G401 (cell line): Measurements from ENCODE around the gene TBXA2R. TPM values are rescaled to one million over a fixed set of nuclear protein-coding genes. Genes with fewer than 3 reads are reported as not detected.
"Not testable (repeated sequence)": the region's sequence is repeated elsewhere in the genome, so short reads cannot be mapped to it uniquely, and the experiment has no call there.

Source experiments
- DNase-seq: peaks from one replicate; pipeline ENCODE4 v3.0.0-alpha.2; 2015; ENCODE audit warnings: low spot score
- in situ Hi-C: cut with HindIII; loops from 2 replicates; pipeline ENCODE4 v1.10.0; 2016; ENCODE audit warnings: low sequenced_read_pairs, mixed read lengths
- total RNA-seq: library from RNA; depleted of rRNA; stranded (reverse); fragments of >200 nt; shearing (Covaris generic); gene quantifications from 2 replicates; pipeline ENCODE4 v1.2.3, GENCODE V29; 2014

Gene TBXA2R
- total RNA-seq, 1 experiment from 2014 or later = 9.7 TPM

DNA sequence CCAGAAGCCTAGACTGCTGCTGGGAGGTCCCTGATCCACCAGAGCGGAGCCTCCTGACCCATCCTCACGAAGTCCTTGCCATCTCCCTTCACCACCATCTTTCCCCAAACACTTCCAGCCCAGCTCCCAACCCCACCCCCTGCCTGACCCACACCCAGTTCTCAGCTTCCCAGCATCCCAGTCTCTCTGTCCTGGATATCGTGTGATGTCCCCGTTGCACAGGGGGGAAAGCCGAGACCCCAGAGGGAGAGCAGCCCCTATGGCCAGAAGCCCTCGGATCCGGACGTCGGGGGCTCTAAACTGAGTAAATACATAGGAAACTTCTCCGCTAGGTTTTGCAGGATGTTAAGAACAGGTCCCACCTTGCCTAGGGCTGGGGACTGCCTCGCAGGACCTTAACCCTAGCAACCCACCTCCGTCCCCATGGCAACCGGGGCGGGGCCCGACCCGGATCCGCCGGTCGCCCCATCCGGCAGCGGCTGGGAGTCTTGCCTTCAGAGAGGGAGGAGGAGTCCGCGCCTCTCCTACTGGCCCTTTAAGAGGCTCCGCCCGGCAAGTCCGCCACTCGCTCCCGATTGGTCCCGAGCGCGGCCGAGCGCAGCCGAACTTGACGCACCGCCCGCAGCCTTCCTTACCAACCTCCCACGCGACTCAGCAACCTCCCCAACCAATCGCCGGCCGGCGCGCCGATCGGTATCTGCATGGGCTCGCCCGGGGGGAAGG, 34.4 kb downstream of the TBXA2R start:
- peak; percentile 98 for DNase-seq
- in situ Hi-C loops = no loop called here

DNA sequence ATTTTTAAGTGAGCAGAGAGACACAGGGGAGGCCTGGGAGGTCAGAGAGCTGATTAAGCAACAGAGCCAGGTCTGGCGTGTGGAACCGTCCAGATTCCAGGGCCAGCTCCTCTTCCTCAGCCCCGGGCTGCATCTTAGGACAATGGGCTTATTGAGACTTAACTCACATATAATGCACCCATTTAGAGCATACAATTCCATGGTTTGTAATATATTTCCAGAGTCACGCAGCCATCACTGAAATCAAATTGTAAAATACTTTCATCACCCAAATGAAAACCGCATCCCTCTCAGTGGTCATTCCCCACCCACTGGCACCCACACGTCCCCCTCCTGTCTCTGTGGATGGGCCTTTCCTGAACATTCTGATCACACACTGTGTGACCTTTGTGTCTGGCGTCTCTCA, 36.1 kb downstream of the TBXA2R start:
- in situ Hi-C loops = no loop called here
- DNase-seq = no peak

DNA sequence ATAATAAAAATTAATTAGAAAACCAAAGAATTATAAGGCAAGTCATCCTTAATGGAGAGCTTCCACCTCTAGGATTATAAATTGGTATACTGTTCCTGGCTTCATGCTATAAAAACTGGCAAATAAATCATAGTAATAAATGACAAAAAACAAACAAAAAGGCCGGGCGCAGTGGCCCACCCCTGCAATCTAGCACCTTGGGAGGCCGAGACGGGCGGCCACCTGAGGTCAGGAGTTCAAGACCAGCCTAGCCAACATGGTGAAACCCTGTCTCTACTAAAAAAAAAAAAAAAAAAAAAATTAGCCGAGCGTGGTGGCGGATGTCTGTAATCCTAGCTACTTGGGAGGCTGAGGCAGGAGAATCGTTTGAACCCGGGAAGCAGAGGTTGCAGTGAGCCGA, 36.6 kb downstream of the TBXA2R start:
- in situ Hi-C loops, DNase-seq: not testable (repeated sequence)

DNA sequence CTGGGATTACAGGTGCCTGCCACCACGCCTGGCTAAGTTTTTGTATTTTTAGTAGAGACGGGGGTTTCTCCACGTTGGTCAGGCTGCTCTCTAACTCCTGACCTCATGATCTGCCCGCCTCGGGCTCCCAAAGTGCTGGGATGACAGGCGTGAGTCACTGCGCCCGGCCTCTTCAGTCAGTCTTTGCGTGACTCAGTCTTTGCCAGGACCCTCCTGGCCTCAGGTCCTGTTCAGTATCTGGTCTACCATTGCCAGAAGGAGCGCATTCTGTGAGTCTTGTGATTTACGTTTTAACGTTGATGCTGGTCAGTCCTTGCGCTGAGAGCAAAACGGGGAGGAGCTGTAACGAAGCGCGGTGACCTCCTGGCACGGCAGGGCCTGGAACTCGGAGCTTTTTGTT, 41.5 kb downstream of the TBXA2R start:
- no peak for DNase-seq
- in situ Hi-C loops = no loop called here

DNA sequence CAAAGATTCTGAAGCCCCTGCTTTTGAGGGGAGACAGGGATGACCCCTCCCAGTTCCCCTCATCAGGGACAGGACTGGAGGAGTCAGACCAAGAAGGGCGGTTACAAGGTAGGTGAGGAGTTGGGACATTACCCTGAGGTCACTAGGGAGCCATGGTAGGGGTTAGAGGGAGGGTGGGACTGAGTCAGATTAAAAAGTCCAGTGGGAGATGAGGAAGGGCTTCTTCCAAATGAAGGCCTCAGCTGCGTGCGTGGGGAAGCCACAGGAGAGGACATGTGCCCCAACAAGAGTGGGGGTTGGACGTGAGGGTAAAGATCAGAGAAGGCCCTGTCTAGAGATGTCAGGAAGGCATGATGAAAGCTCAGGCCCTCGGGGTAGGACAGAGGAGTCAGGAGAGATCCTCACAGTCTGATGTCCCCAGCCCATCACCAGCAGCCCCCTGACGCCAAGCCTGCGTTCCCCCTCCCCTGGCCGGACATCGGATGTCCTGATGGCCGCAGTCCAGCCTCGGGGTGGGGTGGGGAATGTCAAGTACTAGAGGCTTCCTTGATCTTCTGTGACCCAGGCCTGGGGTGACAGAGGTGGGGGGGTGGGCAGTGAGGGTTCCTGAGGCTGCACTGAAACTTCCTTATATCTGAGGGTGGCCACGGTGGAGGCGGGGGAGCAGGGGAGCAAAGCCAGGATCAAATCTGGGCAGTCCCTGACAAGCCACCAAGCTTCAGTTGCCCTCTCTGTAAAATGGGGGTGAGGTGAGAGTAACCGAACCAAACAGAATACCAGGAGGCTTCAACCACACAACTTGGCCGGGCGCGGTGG, 42.8 kb downstream of the TBXA2R start:
- no peak for DNase-seq
- in situ Hi-C loops = no loop called here

DNA sequence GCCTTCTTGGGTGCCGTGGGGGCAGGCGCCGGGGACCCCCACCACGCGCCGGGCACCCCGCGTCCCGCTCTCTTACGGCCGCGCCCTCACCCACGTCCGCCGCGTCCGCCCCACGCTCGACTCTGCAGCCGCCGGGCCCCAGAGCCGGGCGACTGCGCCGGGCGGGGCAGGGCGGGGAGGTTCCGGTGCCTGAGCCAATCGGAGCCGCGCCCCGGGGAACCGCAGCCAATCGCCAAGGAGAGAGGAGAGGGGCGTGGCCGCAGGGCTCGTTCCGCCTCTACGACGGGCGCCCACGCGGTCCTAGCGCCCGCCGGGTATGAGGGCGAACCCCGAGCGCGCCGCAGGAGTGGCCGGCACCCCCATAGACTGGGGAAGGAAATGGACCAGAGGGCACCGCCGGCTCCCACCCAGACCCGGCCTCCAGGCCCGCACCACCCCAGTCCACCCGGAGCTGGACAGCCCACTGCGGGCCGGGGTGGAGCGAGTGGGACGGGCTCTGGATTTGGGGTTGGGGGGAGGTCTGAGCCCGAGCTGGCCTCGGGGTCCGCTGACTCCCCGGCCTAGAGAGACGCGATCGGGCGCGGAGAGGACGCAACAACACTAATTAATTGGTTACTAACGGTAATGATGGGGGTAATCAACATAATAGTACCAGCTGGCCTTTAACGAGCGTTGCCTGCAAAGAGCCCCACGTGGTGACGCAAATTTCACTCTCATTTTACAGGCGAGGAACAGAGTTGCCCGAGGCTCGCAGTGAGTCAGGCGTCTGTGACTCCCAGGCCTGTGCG, 49.0 kb downstream of the TBXA2R start, which contains the start of gene MFSD12:
Gene MFSD12, minus strand, starts transcription at position 126 of the 788 bp plus-strand sequence. CDS start 183 bp downstream, outside the sequence.
- DNase-seq = peak; percentile 92
- in situ Hi-C loops = no loop called here

DNA sequence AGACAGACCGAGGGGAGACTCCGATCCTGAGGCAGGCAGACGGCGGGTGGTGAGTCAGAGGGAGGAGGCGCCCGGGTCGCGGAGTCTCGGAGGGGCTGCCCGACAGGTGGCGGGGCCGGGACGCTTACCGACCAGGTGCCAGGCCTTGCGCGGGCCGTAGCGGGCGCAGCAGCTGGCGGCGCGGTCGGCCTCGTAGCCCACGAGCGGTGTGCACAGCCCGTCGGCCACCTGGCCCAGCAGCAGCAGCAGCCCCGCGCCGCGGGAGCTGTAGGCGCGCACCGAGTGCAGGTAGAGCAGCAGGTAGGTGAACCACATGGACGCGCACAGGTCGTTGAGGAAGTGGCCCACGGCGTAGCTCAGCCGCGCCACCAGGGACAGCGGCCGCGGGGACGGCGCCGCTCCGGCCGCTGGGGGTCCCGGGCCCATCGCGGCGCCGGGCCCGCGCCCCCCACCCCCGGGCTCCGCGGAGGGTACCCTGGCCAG, 49.7 kb downstream of the TBXA2R start:
- in situ Hi-C loops = no loop called here

DNA sequence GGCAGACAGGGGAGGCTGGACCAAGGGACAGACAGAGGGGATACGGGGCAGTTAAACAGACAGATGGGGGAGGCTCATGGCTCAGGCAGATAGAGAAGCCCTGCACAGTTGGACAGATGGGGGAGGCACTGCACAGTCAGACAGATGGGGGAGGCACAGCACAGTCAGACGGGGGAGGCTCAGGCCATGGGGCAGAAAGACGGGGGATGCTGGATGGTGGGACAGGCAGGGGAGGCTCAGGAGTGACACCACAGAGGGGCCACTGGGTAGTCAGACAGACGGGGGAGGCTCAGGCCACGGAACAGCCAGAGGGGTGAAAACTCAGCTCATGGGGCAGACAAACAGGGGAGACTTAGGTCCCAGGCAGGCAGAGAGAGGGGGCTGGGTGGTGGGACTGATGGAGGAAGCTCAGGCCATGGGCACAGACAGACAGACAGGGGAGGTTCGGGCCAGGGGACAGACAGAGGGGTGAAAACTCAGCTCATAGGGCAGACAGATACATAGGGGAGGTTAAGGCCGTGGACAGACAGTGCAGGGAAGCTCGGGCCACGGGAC, 50.2 kb downstream of the TBXA2R start:
- in situ Hi-C loops = no loop called here
- DNase-seq = no peak

More for the DNA sequence above, 49.7 kb downstream of the TBXA2R start:
- no peak for DNase-seq

DNA sequence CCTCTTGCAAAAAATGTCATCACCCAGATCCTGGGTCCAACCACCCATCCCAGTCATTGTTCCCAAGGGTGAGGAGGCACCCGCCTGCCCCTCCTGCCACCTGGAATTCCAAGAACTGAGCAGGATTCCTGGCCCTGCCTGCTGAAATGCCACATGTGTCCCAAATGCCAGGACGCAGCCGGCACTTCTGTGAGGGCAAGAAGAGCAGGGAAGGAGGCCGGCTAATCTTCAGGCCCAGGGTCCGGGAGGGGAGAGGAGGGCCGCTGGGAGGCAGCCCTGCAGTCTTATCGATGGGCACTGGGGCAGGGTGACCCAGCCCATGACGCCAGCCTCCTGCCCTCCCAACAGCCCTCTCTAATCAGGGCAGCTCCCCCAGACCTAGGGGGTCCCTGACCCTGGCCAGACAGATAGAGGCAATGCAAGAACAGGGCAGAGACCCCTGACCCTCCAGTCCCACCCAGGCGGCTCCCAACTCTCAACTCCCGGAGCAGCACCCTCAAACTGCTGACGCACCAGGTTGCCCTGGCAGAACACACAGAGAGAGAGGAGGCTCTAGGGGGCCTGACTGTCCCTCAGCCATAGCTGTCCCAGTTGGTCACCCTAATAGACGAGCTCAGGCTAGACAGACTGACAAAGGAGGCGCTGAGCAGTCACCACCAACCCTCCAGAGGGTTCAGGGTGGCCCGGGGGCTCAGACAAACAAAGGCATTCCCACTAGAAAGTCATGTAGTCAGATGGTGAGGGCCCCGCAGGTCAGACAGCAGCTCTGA, 50.8 kb downstream of the TBXA2R start:
- in situ Hi-C loops = no loop called here
- DNase-seq = no peak

DNA sequence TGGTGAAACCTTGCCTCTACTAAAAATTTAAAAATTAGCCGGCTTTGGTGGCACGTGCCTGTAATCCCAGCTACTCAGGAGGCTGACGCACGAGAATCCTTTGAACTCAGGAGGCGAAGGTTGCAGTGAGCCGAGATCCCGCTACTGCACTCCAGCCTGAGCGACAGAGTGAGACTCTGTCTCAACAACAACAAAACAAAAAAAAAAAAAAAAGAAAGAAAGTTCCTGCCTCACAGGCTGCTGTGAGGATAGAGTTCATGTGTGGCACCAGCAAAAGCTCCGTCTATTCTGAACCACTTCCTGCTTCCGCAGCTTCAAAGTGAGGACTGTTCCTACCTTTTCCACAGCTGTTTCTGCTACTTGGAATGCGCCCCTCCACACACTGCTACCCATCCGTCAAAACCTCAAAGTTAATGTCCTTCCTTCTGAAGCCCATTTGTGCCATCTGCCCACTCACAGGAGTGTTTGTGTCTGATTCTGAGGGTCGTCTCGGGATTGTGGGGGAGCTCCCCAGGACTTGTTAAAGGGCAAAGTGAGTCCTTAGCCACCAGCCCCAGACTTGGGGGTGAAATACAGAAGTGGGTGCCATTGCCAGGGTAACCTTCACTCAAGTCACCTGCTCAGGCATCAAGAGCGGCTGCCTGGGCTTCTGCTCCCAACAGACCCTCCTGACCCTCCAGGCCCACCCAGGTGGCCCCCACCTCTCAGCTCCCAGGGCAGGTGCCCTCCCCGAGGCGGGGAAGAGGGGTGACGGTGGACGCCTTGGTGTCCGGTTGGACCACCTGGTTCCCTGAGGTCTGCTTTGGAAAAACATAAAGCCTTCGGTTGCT, 52.2 kb downstream of the TBXA2R start:
- in situ Hi-C loops = no loop called here

DNA sequence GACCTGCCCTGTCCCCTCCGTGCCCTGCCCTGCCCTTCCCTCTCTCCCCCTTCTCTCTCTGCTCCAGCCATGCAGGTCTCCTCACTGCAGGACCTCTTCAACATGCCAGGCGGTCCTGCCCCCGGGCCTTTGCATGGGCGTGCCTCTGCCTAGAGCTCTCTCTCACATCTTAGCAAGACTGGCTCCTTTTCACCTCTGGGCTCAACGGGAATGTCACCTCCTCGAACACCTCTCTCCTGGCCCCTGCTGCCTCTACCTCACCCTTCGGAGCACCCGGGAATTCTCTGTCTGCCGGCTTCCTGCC, 54.9 kb downstream of the TBXA2R start:
- DNase-seq = no peak
- in situ Hi-C loops = no loop called here

More for the DNA sequence above, 52.2 kb downstream of the TBXA2R start:
- no peak for DNase-seq

DNA sequence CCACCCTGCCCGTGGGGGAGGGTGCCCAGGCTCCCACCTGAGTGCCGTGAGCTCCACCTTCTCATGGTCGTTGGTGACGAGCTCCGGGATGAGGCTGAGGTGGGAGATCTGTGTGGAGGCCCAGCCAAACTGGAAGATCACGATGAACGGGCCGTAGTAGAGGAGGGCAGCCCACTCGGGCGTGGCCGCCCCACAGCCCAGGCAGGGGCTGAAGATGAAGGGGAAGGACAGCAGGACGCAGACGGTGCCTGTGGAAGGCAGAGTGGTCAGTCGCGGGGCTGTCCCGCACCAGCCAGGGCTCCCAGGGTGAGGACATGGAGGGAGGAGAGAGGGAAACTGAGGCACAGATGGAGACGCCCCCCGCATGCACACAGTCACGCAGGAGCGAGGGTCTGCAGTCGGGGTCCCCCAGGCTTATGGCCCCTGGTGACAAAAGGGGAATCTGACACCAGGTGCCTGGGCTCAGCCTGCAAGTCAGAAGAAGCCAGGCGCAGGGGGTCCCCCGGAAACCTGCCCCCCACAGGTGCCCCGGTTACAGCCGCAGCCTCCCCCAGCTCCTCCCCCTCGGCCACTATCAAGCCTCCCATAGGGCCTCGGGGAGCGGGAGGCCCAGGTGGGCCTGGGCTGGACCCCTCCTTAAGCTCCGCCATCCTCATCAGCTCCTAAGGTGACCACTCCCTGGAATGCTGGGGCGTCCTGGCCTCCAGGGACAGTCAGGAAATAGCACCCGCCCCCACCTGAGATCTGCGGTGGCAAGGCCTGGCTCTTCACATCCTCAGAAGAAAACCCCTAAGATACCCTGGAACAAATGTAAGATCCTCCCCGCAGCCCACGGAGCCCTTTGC, 55.5 kb downstream of the TBXA2R start:
- no peak for DNase-seq
- in situ Hi-C loops = no loop called here

DNA sequence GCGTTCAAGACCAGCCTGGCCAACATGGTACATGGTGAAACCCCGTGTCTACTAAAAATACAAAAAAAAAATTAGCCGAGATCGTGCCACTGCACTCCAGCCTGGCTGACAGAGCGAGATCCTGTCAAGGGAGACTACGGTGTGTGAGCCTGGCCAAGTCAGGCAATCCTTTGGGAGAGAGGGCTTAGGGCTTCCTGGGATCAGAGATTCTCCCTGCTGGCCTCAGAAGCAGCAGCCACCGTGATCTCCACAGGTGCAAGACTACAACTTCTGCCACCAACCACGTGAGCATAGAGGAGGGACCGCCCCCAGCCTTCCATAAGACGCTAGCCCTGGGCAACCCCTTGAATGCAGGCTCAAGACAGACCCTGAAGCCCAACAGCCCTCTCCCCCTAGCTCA, 56.9 kb downstream of the TBXA2R start:
- in situ Hi-C loops = no loop called here
- DNase-seq = no peak

DNA sequence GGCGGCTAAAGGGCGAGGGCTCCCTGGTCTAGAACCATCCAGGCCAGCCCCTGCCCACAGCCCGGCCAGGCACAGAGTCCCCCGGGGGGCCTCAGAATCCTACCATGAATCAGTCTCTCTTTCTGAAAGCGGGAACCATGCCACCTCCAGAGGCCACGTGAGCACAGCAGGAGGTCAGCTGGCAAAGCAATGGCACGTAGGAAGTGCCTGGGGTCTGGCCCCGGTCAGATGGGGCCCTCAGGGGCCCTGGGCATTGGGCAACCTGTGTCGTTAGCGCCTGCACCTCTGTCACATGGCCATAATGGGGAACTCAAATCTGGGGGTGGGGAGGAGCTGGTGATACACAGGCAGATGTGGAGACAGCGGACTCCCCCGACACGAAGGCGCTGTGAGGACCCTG, 58.1 kb downstream of the TBXA2R start:
- no peak for DNase-seq
- in situ Hi-C loops = no loop called here

DNA sequence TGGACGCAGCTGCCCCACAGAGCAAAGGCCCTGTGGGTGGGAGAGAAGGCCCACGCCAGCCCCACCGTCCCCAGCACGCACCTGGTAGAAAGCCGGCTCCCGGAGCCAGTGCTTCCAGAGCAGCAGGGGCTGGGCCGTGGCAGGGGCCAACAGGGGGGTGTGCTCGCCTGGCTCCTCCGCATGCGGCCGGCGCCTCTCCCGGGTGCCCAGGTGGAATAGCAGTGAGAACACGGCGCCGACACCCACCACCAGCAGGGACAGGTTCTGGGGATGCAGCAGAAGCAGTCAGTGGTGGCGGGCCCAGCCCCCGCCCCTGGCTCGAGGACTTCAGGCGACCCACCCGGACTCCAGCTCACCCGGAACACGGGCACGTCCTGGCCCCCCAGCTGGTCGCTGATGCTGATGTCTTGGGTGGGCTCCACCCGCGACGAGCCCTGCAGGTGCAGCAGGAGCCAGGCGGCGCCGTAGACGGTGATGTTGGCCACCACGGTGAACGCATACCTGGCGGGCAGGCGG, 58.9 kb downstream of the TBXA2R start:
- in situ Hi-C loops = no loop called here
- DNase-seq = no peak

DNA sequence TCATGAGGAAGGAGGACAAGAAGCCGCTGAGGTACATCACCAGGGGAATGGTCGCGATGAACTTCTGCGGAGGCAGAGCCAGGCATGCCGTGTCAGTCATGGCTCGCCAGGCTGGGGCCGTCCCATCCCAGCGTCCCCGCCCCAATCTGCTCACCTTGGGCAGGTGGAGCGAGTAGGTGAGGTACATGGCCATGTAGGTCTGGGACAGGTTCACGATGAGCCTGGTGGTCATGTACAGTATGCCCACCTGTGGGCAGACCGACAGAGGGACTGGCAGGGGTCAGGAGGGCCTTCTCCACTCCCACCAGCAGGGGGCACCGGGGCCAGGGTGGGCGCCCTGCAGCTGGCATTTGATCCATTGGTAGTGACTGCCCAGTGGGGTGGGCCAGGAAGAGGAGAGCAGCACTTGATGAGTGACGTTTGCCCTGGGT, 59.4 kb downstream of the TBXA2R start:
- DNase-seq = no peak
- in situ Hi-C loops = no loop called here

DNA sequence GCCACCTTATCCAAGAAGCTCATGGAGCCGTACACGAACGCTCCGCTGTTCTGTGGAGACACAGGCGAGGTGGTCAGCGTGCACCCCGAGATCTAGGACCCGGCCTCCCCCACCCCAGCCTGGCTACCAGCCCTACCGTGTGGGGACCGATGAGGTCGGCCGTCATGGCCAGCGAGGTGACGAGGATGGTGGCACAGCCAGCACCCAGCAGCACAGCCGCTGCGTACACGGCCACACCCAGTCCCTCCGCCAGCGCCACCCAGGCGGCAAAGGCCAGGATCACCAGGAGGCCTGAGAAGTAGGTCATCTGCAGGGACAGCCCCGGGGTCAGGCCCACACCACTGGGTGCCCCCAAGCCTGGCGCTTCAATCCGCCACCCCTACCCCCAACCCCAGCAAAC, 60.6 kb downstream of the TBXA2R start:
- in situ Hi-C loops = no loop called here
- DNase-seq = no peak
